GM23248 (cell line): Measurements from ENCODE around the gene MYO16. TPM values are rescaled to one million over a fixed set of nuclear protein-coding genes. Genes with fewer than 3 reads are reported as not detected.

Source experiments
- DNase-seq: peaks from one replicate; pipeline ENCODE4 v3.0.0-alpha.2; 2015
- H2AFZ ChIP-seq: fragments of 200-600 bp; sonication (generic); 2 replicates; pipeline ENCODE4 v1.6.1; 2016; ENCODE audit warnings: antibody characterized with exemption
- H3F3A ChIP-seq: fragments of 200-600 bp; sonication (generic); 2 replicates; pipeline ENCODE4 v1.6.1; 2016; ENCODE audit warnings: mild to moderate bottlenecking, antibody characterized with exemption, mixed run types; ENCODE audit not compliant: insufficient read depth
- H3K27ac ChIP-seq: fragments of 200-600 bp; sonication (generic); 2 replicates; pipeline ENCODE4 v1.5.1; 2016; ENCODE audit warnings: mild to moderate bottlenecking
- H3K27me3 ChIP-seq: fragments of 200-600 bp; sonication (generic); replicated peaks from 2 replicates; pipeline ENCODE4 v1.6.1; 2016; ENCODE audit warnings: mild to moderate bottlenecking; ENCODE audit not compliant: insufficient read depth
- H3K36me3 ChIP-seq: fragments of 200-600 bp; sonication (generic); 2 replicates; pipeline ENCODE4 v1.6.1; 2016; ENCODE audit warnings: low read depth, mild to moderate bottlenecking
- H3K4me1 ChIP-seq: fragments of 200-600 bp; sonication (generic); 2 replicates; pipeline ENCODE4 v1.6.1; 2016; ENCODE audit warnings: mild to moderate bottlenecking; ENCODE audit not compliant: insufficient read depth
- H3K4me2 ChIP-seq: fragments of 200-600 bp; sonication (generic); one replicate; pipeline ENCODE4 v1.6.1; 2016; ENCODE audit warnings: mild to moderate bottlenecking; ENCODE audit not compliant: unreplicated experiment
- H3K4me3 ChIP-seq: fragments of 200-600 bp; sonication (generic); 2 replicates; pipeline ENCODE4 v1.5.1; 2016; ENCODE audit warnings: mild to moderate bottlenecking
- H3K79me2 ChIP-seq: fragments of 200-600 bp; sonication (generic); 2 replicates; pipeline ENCODE4 v1.6.1; 2016; ENCODE audit warnings: mild to moderate bottlenecking; ENCODE audit not compliant: insufficient read depth
- H3K9ac ChIP-seq: fragments of 200-600 bp; sonication (generic); 2 replicates; pipeline ENCODE4 v1.6.1; 2016; ENCODE audit warnings: mild to moderate bottlenecking
- H3K9me2 ChIP-seq: fragments of 200-600 bp; sonication (generic); 2 replicates; pipeline ENCODE4 v1.6.1; 2016; ENCODE audit warnings: mixed run types, mild to moderate bottlenecking, moderate library complexity; ENCODE audit not compliant: insufficient read depth
- H3K9me3 ChIP-seq: fragments of 200-600 bp; sonication (generic); one replicate; pipeline ENCODE4 v1.6.1; 2017; ENCODE audit warnings: low read depth
- H4K20me1 ChIP-seq: fragments of 200-600 bp; sonication (generic); 2 replicates; pipeline ENCODE4 v1.6.0; 2016; ENCODE audit not compliant: insufficient read depth
- EZH2 ChIP-seq: fragments of 200-600 bp; sonication (generic); IDR thresholded peaks from 2 replicates; pipeline ENCODE4 v1.6.1; 2018; ENCODE audit warnings: antibody characterized with exemption, mild to moderate bottlenecking; ENCODE audit not compliant: insufficient read depth, poor library complexity, severe bottlenecking
- EZH2phosphoT487 ChIP-seq: fragments of 200-600 bp; sonication (generic); IDR thresholded peaks from 2 replicates; pipeline ENCODE4 v1.6.1; 2018; ENCODE audit warnings: antibody characterized with exemption, moderate library complexity, mild to moderate bottlenecking, low read depth; ENCODE audit not compliant: insufficient read depth
- WGBS, 2 experiments: methylation state at CpG; one replicate each; pipeline ENCODE4 v1.1.6; 2015 to 2017; ENCODE audit warnings: low lambda C conversion rate in 2 of 2, low coverage in 1 of 2; ENCODE audit errors: missing lambda C conversion rate in 2 of 2; 5-methylcytosine and 5-hydroxymethylcytosine counted together
- in situ Hi-C: fragments of 300-500 bp; cut with MboI; formaldehyde crosslinking; loops from 2 replicates; pipeline ENCODE4 v1.15.0; 2020
- polyA plus RNA-seq: library from polyadenylated mRNA; unstranded; fragments of >200 nt; fragmentation: Nextera tagmentation; extraction: Ambion mirVana; gene quantifications from 2 replicates; pipeline ENCODE4 v1.2.1, GENCODE V29; 2016
- total RNA-seq: library from RNA; depleted of rRNA; stranded (reverse); fragments of >200 nt; shearing (Covaris generic); gene quantifications from 2 replicates; pipeline ENCODE4 v1.2.3, GENCODE V29; 2014

MYO16 gene
- total and polyA plus RNA-seq, 2 experiments from 2014 or later, result not detected

DNA sequence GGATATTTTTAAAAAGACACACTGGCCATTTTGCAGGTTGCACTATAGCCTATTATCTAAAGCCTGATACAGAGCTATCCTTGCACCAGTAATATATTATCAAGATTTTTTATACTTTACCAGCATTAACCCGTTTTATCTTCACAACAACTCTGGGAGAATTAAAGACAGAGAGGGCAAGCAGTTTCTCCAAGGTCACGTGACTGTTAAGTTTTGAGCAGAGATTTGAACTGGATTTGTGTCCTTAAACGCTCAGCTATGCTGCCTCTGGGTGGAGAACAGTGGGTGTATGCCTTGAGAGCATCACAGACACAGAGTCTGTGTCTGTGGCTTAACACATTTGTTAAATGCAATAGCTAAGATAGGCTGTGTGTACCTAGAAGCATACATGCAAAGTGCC is 147.2 kb downstream of the MYO16 start:
- no peaks in the 10 kb centered on the region for H3K9me2 ChIP-seq
- H3K9me3 ChIP-seq, result no peaks in the 10 kb centered on the region
- H4K20me1 ChIP-seq, result no peaks in the 10 kb centered on the region
- H3K4me3 ChIP-seq, result no peak overlapping the region
- DNase-seq, result no peak
- WGBS, 2 experiments, result 5 to 8% methylated on average over 3 of the region's 3 CpGs
- H3K9ac ChIP-seq, result no peak overlapping the region
- H2AFZ ChIP-seq, result no peak overlapping the region
- in situ Hi-C loops, result no loop called here
- no peaks in the 10 kb centered on the region for H3K79me2 ChIP-seq
- no peaks in the 10 kb centered on the region for H3K36me3 ChIP-seq
- no peaks in the 10 kb centered on the region for H3K27me3 ChIP-seq
- no peaks in the 10 kb centered on the region for H3F3A ChIP-seq
- no peak overlapping the region for H3K4me2 ChIP-seq
- TF ChIP-seq EZH2phosphoT487 (no peak), EZH2 (no peak)
- H3K4me1 ChIP-seq, result no peaks in the 10 kb centered on the region
- H3K27ac ChIP-seq, result no peak overlapping the region

DNA sequence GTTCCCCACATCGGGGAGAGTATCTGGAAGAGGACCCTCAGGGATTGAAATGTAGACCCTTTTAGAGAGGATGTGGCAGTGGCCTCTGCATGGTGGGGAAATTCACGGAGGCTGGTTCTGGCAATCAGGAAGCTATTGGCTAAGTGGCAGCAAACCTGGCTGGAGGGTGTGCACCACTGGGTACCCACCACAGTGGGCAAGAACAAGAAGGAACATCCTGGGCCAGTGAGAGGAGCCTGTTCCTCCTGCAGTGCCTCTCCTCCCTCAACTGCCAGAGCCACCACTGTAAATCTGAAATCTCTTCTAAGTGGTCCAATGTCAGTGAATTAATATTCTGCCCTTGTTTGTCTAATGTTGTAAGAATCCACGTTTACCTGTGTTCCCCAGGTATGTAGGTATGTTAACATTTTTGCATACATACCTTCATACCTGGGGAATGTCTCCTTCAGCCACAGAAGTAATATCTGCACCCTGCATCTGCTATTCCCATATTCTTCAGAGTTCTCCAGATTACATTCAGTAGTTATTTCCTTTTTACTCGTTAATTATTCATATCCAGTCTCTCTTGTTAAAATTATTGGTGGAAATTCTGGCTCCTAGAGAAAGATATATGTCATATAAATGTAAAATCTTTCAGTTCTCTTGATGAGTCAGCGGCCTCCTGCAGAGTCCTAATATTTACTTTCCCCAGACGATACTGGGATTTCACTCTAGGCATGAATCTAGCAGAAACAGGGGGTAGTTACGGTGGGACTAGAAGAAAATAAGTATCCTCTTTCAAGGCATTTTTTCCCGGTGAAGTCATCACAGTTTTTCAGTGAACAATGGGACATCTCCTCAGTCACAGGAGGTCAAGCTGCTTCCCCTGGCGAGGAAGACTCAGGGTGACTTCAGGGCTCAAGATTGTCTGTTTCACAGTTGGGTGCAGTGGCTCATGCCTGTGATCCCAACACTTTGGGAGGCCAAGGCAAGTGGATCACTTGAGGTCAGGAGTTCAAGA is 148.3 kb downstream of the MYO16 start:
- H3K27ac ChIP-seq, result no peak overlapping the region
- DNase-seq, result no peak
- no peaks in the 10 kb centered on the region for H3K79me2 ChIP-seq
- H3K9me2 ChIP-seq, result no peaks in the 10 kb centered on the region
- no peaks in the 10 kb centered on the region for H3F3A ChIP-seq
- TF ChIP-seq EZH2, result no peak
- TF ChIP-seq EZH2phosphoT487, result no peak
- H3K27me3 ChIP-seq, result no peaks in the 10 kb centered on the region
- H3K36me3 ChIP-seq, result no peaks in the 10 kb centered on the region
- no peak overlapping the region for H3K9ac ChIP-seq
- in situ Hi-C loops, result no loop called here
- no peaks in the 10 kb centered on the region for H4K20me1 ChIP-seq
- no peaks in the 10 kb centered on the region for H3K9me3 ChIP-seq
- no peak overlapping the region for H2AFZ ChIP-seq
- H3K4me1 ChIP-seq, result no peaks in the 10 kb centered on the region
- H3K4me2 ChIP-seq, result no peak overlapping the region
- WGBS, 2 experiments, result 14 to 16% methylated on average over 9 of the region's 9 CpGs
- no peak overlapping the region for H3K4me3 ChIP-seq

DNA sequence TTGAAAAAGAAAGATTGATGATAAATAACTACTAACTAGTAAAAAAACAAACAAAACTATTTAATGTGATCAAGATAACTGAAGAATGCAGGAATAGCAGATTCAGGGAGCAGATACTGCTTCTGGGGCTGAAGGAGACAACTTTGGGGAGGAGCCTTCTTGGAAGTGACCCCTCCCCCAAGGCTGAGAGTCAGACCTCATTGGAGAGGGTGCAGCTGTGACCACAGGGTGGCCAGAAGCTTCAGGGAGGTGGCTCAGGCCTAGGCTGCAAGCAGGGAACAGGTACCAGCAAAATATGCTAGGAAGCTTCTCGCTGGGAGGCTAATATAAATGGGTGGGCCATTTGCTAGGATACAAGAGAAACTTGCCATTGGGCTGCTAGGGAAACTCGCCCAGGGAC is 149.9 kb downstream of the MYO16 start:
- H3K9me3 ChIP-seq, result no peaks in the 10 kb centered on the region
- H3K4me1 ChIP-seq, result no peaks in the 10 kb centered on the region
- H3K36me3 ChIP-seq, result no peaks in the 10 kb centered on the region
- WGBS, 2 experiments, result 6 to 36% methylated on average over 2 of the region's 2 CpGs
- no peak overlapping the region for H3K4me3 ChIP-seq
- no peaks in the 10 kb centered on the region for H3K27me3 ChIP-seq
- H3K79me2 ChIP-seq, result no peaks in the 10 kb centered on the region
- H3K9ac ChIP-seq, result no peak overlapping the region
- H3K27ac ChIP-seq, result no peak overlapping the region
- no peaks in the 10 kb centered on the region for H3F3A ChIP-seq
- no peaks in the 10 kb centered on the region for H4K20me1 ChIP-seq
- TF ChIP-seq EZH2phosphoT487, result no peak
- TF ChIP-seq EZH2, result no peak
- DNase-seq, result no peak
- no peak overlapping the region for H3K4me2 ChIP-seq
- H2AFZ ChIP-seq, result no peak overlapping the region
- H3K9me2 ChIP-seq, result no peaks in the 10 kb centered on the region
- in situ Hi-C loops, result no loop called here

DNA sequence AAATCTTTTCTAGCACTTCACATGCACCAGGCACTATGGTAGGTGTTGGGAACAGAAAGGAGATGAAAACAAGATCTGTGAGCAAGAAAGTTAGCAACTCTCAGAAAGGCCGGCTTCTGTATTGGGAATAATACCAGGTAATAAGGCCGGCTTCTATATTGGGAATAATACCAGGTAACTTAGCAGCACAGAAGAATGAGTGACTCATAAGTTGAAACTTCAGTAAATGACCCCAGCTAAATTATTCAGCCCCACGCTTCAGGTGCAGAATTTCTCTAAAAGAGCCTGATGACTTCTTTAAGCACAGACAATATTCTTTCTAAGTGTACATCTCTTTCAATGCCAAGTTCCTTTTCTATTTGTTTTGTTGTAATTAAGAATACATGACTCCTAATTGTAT is 151.3 kb downstream of the MYO16 start:
- TF ChIP-seq EZH2, result no peak
- no peak for TF ChIP-seq EZH2phosphoT487
- H4K20me1 ChIP-seq, result no peaks in the 10 kb centered on the region
- H3K4me3 ChIP-seq, result no peak overlapping the region
- no peak overlapping the region for H3K9ac ChIP-seq
- DNase-seq, result no peak
- H3K36me3 ChIP-seq, result no peaks in the 10 kb centered on the region
- no peaks in the 10 kb centered on the region for H3K4me1 ChIP-seq
- no peaks in the 10 kb centered on the region for H3K27me3 ChIP-seq
- no peak overlapping the region for H2AFZ ChIP-seq
- in situ Hi-C loops, result no loop called here
- H3K27ac ChIP-seq, result no peak overlapping the region
- H3K79me2 ChIP-seq, result no peaks in the 10 kb centered on the region
- H3K4me2 ChIP-seq, result no peak overlapping the region
- no peaks in the 10 kb centered on the region for H3K9me2 ChIP-seq
- no peaks in the 10 kb centered on the region for H3K9me3 ChIP-seq
- H3F3A ChIP-seq, result no peaks in the 10 kb centered on the region
- 38 to 42% methylated on average over 3 of the region's 3 CpGs for WGBS, 2 experiments
